DOHH2 (cell line): ENCODE results near the gene MYH15.

Experiments
- EZH2phosphoT487 ChIP-seq: fragments of 200-600 bp; sonication (generic); IDR thresholded peaks from 2 replicates; pipeline ENCODE4 v1.6.1; 2017; ENCODE audit warnings: borderline replicate concordance, mild to moderate bottlenecking, antibody characterized with exemption, low read length, moderate library complexity, mixed read lengths
- TF ChIP-seq, protein P1 (sequence below): fragments of 200-600 bp; sonication (generic); IDR thresholded peaks from one replicate; pipeline ENCODE4 v1.5.1; 2014; ENCODE audit warnings: antibody characterized with exemption, mild to moderate bottlenecking, low read depth, low read length; ENCODE audit not compliant: poor library complexity, severe bottlenecking

DNA sequence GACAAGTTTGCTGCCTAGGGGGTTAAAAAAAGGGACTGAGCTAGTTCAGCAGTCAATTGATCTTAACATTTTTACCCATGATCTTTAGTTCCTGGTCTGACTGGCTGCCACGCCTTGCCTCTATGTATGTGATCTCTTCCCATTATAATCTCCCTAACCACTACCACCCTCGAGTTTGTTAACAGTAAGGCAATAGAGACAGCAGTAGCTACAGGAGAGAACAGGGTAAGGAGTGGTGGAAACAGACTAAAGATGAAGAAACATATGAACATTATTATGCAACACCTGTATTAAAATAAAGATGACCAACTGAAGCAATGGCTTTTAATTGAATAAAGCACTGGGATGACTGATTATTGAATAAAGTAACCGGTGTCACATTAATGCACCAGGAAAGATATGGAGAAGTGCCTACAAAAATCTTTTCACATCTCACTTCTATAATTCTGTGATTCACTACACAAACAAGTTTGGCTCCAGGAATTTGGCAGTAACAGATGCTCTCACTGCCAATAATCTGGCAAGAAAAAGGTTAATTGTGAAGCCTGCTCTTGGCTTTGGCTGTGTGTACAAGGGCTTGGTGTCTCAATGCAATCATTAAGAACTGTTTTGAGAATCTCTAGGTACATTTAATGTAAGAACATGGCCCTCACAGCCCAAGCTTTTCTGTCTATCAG, 118.3 kb downstream of the MYH15 start:
- TF ChIP-seq, protein P1, sequence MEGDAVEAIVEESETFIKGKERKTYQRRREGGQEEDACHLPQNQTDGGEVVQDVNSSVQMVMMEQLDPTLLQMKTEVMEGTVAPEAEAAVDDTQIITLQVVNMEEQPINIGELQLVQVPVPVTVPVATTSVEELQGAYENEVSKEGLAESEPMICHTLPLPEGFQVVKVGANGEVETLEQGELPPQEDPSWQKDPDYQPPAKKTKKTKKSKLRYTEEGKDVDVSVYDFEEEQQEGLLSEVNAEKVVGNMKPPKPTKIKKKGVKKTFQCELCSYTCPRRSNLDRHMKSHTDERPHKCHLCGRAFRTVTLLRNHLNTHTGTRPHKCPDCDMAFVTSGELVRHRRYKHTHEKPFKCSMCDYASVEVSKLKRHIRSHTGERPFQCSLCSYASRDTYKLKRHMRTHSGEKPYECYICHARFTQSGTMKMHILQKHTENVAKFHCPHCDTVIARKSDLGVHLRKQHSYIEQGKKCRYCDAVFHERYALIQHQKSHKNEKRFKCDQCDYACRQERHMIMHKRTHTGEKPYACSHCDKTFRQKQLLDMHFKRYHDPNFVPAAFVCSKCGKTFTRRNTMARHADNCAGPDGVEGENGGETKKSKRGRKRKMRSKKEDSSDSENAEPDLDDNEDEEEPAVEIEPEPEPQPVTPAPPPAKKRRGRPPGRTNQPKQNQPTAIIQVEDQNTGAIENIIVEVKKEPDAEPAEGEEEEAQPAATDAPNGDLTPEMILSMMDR = no peak
- TF ChIP-seq EZH2phosphoT487 = no peak
